Tracheal epithelial cell (primary cell): ENCODE measurements around the gene CACNG4. TPM values are rescaled to one million over a fixed set of nuclear protein-coding genes. Genes with fewer than 3 reads are reported as not detected.

Source experiments
- total RNA-seq: library from RNA; depleted of rRNA; stranded (reverse); fragments of >200 nt; gene quantifications from 2 replicates; pipeline ENCODE4 v1.2.1, GENCODE V29; 2014

CACNG4 gene
- under 0.01 TPM in 1 of 2 replicates, not detected in the other for total RNA-seq

GRCh38 chr17:66963909-66964771, at the start of gene CACNG4:
Gene CACNG4 (plus strand): TSS chr17:66964707. CDS start chr17:66964912, 205 bp downstream.

GRCh38 chr17:67044016-67044772, 79.7 kb downstream of the CACNG4 start, which contains the start of gene CACNG1:
Gene CACNG1 (plus strand): TSS chr17:67044554. CDS start chr17:67044661, 107 bp downstream.

Other genes with a start within 250 kb of the CACNG4 start
- gene CACNG5, start 129.6 kb upstream of the CACNG4 start, total RNA-seq, result not detected in 2 replicates
- not detected in 2 replicates for gene CACNG1, start 79.8 kb downstream of the CACNG4 start, total RNA-seq